DMS153 treated with DMSO at 0.1 percent for 48 hours (cell line): Measurements from ENCODE around the gene CISD3.
"Not testable (repeated sequence)": the region's sequence is repeated elsewhere in the genome, so short reads cannot be mapped to it uniquely, and the experiment has no call there.

Source experiments
- DNase-seq: peaks from one replicate; lab custom pipeline; 2025; ENCODE audit not compliant: unreplicated experiment; lab: John Stamatoyannopoulos, UW

CISD3 gene

GRCh38 chr17:38707678-38708351 lies 22.3 kb upstream of the CISD3 start:
- DNase-seq: no peak

- DNase-seq: no peak
Observed at GRCh38 chr17:38709104-38709820, 20.9 kb upstream of the CISD3 start.

- no peak for DNase-seq
Observed at GRCh38 chr17:38709864-38710603, 20.1 kb upstream of the CISD3 start.

- DNase-seq: no peak
Observed at GRCh38 chr17:38710604-38710962, 19.6 kb upstream of the CISD3 start.

- no peak for DNase-seq
Observed at GRCh38 chr17:38710985-38711384, 19.2 kb upstream of the CISD3 start.

- DNase-seq: no peak
Observed at GRCh38 chr17:38711792-38712571, 18.2 kb upstream of the CISD3 start.

- DNase-seq: no peak
Observed at GRCh38 chr17:38712593-38712992, 17.5 kb upstream of the CISD3 start.

GRCh38 chr17:38713456-38714075 lies 16.6 kb upstream of the CISD3 start:
- no peak for DNase-seq

GRCh38 chr17:38715216-38715943 lies 14.8 kb upstream of the CISD3 start:
- no peak for DNase-seq

- DNase-seq: no peak
Observed at GRCh38 chr17:38716368-38717005, 13.7 kb upstream of the CISD3 start.

- no peak for DNase-seq
Observed at GRCh38 chr17:38717139-38717745, 12.9 kb upstream of the CISD3 start.

- no peak for DNase-seq
Observed at GRCh38 chr17:38719289-38719942, 10.7 kb upstream of the CISD3 start.

GRCh38 chr17:38719943-38720641 lies 10.0 kb upstream of the CISD3 start:
- DNase-seq: no peak

- no peak for DNase-seq
Observed at GRCh38 chr17:38720941-38721340, 9.2 kb upstream of the CISD3 start.

GRCh38 chr17:38721802-38722201 lies 8.3 kb upstream of the CISD3 start:
- DNase-seq: no peak

- DNase-seq: peak; percentile 84
Observed at GRCh38 chr17:38724337-38724988, 5.7 kb upstream of the CISD3 start.

- no peak for DNase-seq
Observed at GRCh38 chr17:38725066-38725465, 5.1 kb upstream of the CISD3 start.

- not testable (repeated sequence) for DNase-seq
Observed at GRCh38 chr17:38726145-38726544, 4.0 kb upstream of the CISD3 start.
